GM10847 (cell line): Measurements from ENCODE around the gene CPNE4.

ENCODE experiments used
- POLR2A ChIP-seq: IDR thresholded peaks from 2 replicates; pipeline ENCODE4 v1.6.1; 2011; ENCODE audit not compliant: insufficient read length; ENCODE audit errors: extremely low read depth

The CPNE4 gene

DNA sequence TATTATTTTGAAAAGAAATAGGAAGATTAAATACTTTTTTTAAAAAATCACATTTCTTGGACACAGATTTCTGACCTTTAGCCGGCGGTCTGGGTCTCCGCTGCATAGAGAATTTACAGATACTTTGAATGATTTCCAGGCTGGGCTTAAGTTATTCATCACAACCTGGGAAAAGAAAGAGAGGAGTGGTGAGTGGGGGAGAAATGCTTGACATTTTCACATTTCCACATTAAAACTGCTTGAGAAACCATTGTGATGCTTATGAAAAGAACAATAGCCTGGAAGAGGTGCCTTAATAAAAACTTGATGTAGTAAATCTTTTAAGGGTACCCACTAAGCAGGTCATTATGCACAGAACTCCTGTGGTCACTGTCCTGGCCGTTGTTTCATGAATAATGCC lies 365.2 kb downstream of the CPNE4 start:
- no peak for TF ChIP-seq POLR2A

DNA sequence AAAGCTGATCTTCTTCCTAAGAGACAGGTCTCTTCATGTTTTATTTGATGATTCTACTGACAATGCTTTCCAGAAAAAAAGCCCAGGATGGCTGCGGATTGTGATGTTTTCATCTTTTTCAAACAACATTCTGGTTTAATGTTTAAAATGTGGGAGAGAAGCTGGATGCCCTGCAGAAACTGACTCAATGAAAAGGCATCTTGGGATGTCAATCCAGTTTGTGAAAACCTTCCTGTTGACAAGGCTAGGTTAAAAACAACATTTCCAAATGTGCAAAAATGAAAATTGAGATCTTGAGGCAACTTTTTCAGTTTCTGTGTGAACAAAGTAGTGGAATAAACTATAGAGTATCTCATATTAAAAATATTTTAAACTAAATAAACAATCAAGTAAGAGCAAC lies 376.0 kb downstream of the CPNE4 start:
- no peak for TF ChIP-seq POLR2A

DNA sequence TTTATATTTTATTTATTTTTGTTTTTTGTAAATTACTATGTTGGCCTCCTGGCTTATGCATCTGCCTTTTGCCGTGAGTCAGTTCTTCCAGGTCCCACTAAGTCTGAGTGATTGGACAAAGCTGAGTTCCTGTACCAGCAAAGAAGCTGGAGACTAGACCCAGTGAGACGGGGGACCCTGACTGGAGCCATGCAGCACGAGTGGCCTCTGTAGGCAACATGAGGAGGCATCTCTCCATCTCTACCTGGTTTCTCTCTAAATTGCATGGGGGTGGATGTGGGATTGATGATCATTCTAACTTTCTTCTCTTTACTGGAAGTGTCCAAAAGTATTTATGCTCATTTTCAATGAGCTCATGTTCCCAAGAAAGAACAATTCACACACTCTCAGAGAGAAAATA lies 376.7 kb downstream of the CPNE4 start:
- no peak for TF ChIP-seq POLR2A

DNA sequence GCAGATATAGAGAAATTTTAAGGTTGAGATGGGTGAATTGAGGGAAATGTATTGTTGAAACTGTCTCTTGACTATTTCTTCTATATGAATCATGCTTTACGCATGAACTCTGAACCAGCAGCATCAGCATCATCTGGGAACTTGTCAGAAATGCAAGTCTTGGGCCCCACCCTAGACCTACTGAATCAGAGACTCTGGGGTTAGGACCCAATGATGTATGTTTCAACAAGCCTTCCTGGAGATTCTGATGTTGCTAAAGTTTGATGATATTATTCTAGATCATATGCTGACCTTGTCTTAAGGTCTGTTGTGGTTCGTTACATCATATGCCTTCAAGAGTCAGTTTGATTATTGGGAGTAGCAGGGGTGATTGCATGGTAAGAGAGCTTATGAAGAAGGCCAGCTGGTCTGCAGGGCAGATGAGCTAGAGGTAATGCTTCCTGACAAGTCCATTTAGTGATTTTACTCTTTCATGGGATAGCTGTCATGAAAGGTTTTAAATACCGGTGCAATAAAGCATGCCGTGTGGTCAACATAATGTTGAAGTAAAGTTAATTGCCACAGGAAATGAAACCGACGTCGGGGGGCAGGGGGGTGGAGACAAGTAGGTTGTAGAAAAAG lies 379.6 kb downstream of the CPNE4 start:
- no peak for TF ChIP-seq POLR2A

DNA sequence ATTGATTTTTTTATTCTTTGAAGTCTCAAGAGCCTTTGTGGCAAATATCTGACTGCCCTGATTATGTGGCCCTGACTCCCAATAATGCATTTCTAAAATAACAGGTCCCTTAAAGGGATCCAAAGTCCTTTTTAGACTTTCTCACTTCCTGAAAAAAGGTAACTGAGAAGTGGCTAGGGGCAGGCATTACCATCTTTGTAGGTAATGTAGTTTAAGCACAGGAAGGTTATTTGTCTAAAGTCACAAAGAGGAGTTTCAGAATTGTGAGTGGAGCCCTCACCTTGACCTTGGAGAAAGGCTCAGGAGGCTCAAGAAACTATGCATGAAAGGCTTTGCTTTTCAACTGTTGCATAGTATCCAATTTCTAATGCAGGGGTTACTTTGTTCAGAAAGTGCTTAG lies 389.2 kb downstream of the CPNE4 start:
- no peak for TF ChIP-seq POLR2A

DNA sequence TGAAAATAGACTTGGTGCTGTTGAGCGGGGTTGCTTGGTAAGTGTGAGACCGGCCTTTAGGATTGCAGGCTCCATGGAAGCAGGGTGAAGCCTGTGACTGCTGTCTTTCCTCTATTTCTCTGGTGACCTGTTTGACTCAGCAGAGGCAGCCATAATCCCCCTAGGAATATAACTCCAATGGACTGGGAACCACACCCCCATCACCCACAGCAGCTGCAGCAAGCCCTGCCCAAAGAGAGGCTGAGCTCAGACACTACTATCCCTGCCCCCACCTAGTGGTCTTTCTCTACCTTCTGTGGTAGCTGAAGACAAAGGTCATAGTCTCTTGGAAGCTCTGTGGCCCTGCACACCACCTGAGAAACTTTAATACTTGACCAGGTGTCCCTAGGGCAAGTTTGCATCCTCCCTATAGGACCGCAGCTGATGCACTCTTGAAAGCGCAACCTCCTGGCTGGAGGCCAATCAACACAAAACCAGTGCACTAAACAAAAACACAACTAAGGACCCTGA lies 398.5 kb downstream of the CPNE4 start:
- TF ChIP-seq POLR2A: no peak

DNA sequence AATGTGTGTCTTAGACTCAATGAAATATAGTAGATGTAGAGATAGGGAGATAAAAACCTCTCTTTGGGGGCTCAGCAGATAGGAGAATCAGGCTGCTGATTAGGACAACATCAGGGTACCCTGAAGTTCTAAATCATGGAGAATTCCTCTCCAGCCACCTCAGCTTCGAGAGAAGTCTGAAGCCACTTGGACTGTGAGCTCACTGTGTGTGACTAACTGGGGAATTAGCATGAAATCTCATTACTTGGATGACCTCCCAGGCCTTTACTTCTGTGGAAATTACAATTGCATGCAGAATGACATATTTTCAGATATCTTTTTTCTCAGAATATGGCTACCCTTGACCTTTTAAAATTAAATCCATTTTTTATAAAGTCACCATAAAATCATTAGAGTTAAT lies 404.0 kb downstream of the CPNE4 start:
- TF ChIP-seq POLR2A: no peak

DNA sequence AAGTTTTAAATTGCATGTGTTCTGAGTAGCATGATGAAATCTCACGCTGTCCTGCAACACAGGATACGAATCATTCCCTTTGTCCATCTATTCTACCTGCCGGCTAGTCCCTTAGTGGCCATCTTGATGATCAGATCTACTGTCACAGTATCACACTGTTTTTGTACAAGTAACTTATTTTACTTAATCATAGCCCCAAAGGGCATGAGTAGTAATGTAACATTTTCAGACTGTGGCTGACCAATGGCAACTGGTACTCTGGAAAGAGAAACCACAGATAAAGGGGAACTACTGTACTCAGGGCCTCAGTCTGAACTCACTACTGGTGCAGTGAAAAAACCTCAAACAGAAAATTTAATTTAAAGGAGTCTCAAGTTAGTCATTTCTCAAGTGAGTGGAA lies 404.7 kb downstream of the CPNE4 start:
- no peak for TF ChIP-seq POLR2A

DNA sequence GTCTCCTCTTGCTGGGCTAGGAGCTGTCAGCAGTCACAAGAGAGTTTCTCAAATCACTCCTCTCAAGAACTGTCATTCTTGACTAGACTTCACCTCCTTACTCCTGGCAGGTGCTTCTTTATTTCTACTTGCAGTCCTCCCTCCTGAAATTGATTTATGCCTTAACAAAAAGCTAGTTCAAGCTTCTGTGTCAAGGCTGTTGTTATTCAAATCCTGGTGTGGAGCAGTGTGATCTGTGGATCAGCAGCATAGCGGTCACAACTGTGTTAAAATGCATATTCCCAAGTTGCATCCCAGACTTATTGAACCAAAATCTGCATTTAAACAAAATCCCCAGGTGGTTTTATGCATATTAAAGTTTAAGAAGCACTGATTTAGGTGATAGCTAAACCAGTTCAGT lies 411.4 kb downstream of the CPNE4 start:
- no peak for TF ChIP-seq POLR2A

DNA sequence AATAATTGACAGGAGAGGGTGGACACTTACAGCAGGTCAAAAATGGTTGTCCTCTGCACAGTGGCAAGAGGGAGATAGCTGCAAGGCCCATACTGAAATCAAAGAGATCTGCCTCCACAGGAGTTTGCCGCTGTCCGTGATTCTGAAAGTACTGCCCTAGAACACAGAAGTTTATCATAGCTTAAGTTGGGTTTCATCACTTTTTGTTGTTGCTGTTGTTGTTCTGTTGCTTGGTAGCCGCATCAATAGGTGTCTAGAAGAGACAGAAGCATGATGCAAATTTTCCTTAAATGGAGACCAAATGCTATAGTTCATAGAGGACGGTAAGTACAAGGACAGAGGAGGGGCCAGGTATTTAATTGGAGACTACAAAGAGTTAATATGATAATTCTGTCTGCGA lies 412.1 kb downstream of the CPNE4 start:
- TF ChIP-seq POLR2A: no peak

DNA sequence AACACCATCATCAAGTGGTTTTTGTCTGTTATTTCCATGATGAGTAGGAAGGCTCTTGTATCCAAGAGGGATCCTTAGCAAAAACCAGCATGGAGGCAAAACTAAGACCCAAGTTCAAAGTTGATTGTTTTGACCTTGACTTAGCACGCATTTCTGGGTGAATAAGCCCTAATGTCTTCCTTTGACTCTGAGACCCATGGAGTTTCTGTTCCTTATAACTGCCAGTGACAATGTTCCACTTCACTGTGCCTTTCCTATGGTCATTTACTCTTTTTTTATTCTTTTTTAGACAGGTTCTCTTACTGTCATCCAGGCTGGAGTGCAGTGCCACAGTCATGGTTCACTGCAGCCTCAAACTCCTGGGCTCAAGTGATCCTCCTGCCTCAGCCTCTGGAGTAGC lies 413.8 kb downstream of the CPNE4 start:
- TF ChIP-seq POLR2A: no peak

DNA sequence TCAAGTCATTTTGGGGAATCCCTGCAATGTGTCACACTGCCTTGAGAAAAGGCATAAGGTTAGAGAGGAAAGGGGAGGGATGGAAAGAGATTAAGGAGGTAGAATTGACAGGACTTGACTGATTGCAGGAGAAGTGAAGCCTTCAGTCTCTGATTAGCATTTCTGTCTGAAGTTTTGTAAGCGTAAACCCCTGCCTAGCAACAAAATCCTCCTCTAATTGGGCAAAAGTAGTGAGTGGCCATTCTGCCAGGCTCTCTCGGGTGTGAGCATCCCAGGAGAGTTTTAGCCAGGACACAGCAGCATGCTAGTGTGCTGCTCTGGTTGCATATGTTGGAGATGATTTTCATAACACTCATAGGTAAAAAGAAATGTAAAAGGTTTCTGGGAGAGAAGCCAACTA lies 415.0 kb downstream of the CPNE4 start:
- no peak for TF ChIP-seq POLR2A

DNA sequence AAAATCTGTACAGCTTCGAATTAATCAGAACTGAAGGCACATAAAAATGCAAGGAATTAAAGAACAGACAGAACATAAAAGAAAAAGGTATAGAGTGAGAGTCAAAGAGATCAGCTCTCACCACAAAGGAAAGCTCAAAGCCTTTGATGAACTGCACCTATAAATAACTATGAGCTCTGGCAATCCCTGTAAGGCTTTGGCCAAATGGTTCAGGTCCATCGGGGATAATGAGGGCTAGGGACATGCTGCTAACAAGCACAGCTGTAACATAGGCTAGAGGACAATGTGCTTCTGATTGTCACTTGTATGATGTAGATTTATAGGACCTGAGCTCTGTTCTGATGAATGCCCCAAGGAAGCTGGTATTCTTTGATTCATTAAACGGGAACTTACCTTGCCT lies 418.1 kb downstream of the CPNE4 start:
- no peak for TF ChIP-seq POLR2A

DNA sequence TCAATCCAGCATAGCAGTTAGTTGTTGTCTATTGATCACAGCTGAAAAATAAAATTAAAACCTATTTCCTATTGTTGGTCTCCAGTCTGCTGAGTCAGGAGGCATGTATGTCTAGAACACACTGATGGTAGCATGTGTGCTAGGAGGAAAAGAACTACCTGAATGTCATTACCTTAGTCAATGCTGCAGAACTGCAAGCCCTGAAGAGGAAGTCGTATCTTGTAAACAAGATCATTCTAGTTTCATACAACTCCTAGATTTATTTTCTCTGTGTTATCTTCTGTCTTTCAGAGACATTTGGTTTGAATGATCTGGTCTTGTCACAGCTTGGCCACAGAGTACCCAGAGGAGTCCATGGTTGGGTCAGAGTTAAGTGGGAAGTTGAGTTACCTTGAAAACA lies 422.1 kb downstream of the CPNE4 start:
- TF ChIP-seq POLR2A: no peak

DNA sequence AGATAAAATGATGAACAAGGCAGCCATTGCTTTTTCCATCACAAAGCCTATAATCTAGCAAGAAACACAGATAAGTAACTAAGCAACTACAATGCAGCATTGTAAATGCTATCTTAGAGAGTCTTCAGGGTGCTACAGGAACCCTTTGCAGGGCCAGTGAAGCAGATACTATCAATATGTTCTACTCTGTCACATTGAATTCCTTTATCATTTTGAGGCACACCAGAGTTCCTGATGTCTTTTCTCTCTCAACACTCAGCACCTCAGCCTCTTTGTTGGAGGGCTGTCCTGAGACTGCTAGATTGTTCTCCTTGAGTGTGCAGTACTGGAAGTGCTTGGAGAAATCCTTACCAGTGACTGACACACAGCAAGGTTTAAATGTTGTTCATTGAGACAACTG lies 424.6 kb downstream of the CPNE4 start:
- TF ChIP-seq POLR2A: no peak

DNA sequence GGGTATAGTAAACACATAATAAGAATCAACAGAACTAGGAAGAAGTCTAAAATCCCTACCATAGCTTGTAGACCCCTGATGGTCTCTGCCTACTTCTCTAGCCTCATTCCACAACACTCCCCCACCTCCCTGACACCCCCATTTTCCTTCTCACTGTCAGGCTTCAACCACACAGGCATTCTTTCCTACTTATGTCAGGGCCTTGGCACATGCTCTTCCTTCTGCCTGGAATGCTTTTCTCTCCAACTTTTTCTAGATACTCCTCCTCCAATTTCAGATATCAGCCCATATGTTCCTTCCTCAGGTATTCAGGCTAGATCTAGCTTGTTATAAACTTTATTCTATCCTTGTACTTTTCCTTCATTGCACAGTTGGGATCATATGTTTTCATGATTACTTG lies 426.1 kb downstream of the CPNE4 start:
- TF ChIP-seq POLR2A: no peak

DNA sequence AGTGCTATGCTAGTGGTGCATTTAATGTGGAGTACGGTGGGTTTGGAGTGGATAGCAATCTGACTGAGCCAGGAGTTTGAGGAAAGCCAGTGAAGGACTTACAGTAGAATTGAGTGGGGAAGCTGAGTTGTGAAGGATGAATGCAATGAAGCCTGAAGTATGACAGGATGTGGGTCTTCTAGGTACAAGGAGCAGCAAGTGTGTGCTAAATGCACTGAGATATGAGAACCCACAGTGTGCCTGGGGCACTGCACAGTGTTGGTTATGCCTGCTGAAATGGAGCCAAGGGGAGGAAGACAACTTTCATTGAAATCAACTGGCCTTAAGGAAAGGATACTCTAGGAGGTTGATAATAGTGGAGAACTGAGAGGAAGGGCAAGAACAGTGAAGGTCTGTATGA lies 426.5 kb downstream of the CPNE4 start:
- TF ChIP-seq POLR2A: no peak

DNA sequence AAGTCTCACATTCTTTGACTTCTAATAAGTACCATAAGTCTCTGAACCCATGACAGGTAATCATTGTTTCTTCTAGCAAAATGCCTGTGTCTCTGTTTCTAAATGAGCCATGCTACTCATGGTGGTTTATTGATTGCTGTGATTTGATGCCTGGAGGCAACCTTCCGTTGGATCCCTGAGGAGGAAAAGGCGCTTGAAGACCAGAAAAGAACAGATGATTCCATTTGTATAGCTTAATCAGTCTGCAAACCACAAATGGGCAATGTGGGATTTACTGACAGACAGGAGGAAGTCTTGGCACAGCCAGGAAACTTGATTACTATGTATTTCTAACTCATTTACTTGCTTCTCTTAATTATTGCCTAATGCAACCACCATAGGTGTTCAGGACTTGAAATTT lies 428.9 kb downstream of the CPNE4 start:
- no peak for TF ChIP-seq POLR2A

DNA sequence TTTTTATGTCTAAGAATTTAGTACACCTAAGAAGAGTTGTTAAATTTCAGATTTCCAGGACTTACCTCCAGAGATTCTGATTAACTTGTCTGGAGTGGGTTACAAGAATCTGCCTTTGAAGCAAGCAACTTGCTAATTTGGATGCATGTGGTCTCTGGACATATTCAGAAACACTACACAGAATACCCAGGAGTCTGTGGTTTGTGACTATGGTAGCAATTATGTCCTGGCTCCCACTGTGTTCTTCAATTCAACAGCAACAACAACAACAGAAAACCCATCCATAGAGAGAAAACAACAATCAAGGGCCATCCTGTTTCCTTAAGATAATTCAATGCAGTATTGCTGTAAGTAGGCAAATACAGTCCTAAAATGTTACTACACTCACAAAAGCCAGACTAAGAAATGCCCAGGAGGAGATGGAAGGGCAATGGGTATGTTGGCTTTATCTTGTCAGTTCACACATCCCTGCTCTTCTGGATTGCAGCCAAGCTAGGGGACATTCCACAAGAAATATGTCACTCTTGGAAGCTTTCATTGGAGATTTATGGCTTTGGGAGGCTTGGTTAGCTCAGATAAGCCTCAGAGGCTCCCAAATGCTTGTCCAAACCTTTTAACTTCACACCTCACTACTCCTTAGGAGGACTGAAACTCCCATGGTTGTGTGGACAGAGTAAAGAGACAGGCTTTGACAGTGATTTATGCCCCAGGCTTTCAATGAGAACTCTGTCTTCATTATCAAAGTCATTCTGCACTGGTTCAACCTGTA lies 432.6 kb downstream of the CPNE4 start:
- no peak for TF ChIP-seq POLR2A
